ENCODE measurements around the gene ANTXRL.
A peak's percentile ranks its signal among the peaks of the same experiment; 100 is the strongest.
"Not testable (repeated sequence)": the region's sequence is repeated elsewhere in the genome, so short reads cannot be mapped to it uniquely, and the experiment has no call there.

ANTXRL gene

GRCh38 chr10:46254007-46254383 lies 32.8 kb upstream of the ANTXRL start:
- Histone ChIP-seq H2AFZ (ENCODE audit: low read depth, low read length) (no peak overlapping the region), H3K9me3 (ENCODE audit: insufficient read depth, low read length) (no peaks in the 10 kb centered on the region), H3K36me3 (replicated peaks; ENCODE audit: low read depth, low read length) (no peaks in the 10 kb centered on the region), H3K4me3 (ENCODE audit: low read length) (no peak overlapping the region), H3K9ac (ENCODE audit: low read length) (no peak overlapping the region), H3K79me2 (ENCODE audit: low read length) (no peaks in the 10 kb centered on the region), H3K4me1 (ENCODE audit: low read length) (no peaks in the 10 kb centered on the region), H3K4me2 (ENCODE audit: low read length) (no peak overlapping the region), H3K27me3 (ENCODE audit: low read depth, low read length) (no peaks in the 10 kb centered on the region), H3K27ac (ENCODE audit: low read length) (no peak overlapping the region), H4K20me1 (ENCODE audit: insufficient read depth, low read length) (no peaks in the 10 kb centered on the region)
- TF ChIP-seq CTCF (IDR thresholded peaks at IDR 0.05; ENCODE audit: low read depth, low read length) (no peak), EZH2phosphoT487 (IDR thresholded peaks at IDR 0.05; ENCODE audit: low read depth) (no peak)

- no peak overlapping the region for H2AFZ ChIP-seq (ENCODE audit: low read depth, low read length)
- H3K4me3 ChIP-seq (ENCODE audit: low read length) = no peak overlapping the region
- H4K20me1 ChIP-seq (ENCODE audit: insufficient read depth, low read length) = no peaks in the 10 kb centered on the region
- no peaks in the 10 kb centered on the region for H3K4me1 ChIP-seq (ENCODE audit: low read length)
- H3K27ac ChIP-seq (ENCODE audit: low read length) = no peak overlapping the region
- TF ChIP-seq CTCF (IDR thresholded peaks at IDR 0.05; ENCODE audit: low read depth, low read length) (no peak), EZH2phosphoT487 (IDR thresholded peaks at IDR 0.05; ENCODE audit: low read depth) (no peak)
- no peaks in the 10 kb centered on the region for H3K36me3 ChIP-seq (replicated peaks; ENCODE audit: low read depth, low read length)
- H3K4me2 ChIP-seq (ENCODE audit: low read length) = no peak overlapping the region
- no peaks in the 10 kb centered on the region for H3K9me3 ChIP-seq (ENCODE audit: insufficient read depth, low read length)
- no peak overlapping the region for H3K9ac ChIP-seq (ENCODE audit: low read length)
- no peaks in the 10 kb centered on the region for H3K79me2 ChIP-seq (ENCODE audit: low read length)
- no peaks in the 10 kb centered on the region for H3K27me3 ChIP-seq (ENCODE audit: low read depth, low read length)
Measured at GRCh38 chr10:46254467-46254866, 32.3 kb upstream of the ANTXRL start.

- H3K4me3 ChIP-seq (ENCODE audit: low read length); H3K36me3 ChIP-seq (replicated peaks; ENCODE audit: low read depth, low read length); H3K79me2 ChIP-seq (ENCODE audit: low read length); H3K9me3 ChIP-seq (ENCODE audit: insufficient read depth, low read length); H3K4me2 ChIP-seq (ENCODE audit: low read length); H3K9ac ChIP-seq (ENCODE audit: low read length); H3K27ac ChIP-seq (ENCODE audit: low read length); H4K20me1 ChIP-seq (ENCODE audit: insufficient read depth, low read length); H3K4me1 ChIP-seq (ENCODE audit: low read length); H3K27me3 ChIP-seq (ENCODE audit: low read depth, low read length); H2AFZ ChIP-seq (ENCODE audit: low read depth, low read length): not testable (repeated sequence)
Measured at GRCh38 chr10:46255210-46255609, 31.6 kb upstream of the ANTXRL start.

GRCh38 chr10:46255801-46256747 lies 30.7 kb upstream of the ANTXRL start:
- no peaks in the 10 kb centered on the region for H3K9me3 ChIP-seq (ENCODE audit: insufficient read depth, low read length)
- H3K27ac ChIP-seq (ENCODE audit: low read length) = no peak overlapping the region
- no peaks in the 10 kb centered on the region for H4K20me1 ChIP-seq (ENCODE audit: insufficient read depth, low read length)
- no peak overlapping the region for H3K9ac ChIP-seq (ENCODE audit: low read length)
- H3K4me1 ChIP-seq (ENCODE audit: low read length) = no peaks in the 10 kb centered on the region
- H3K4me2 ChIP-seq (ENCODE audit: low read length) = no peak overlapping the region
- no peaks in the 10 kb centered on the region for H3K27me3 ChIP-seq (ENCODE audit: low read depth, low read length)
- no peak overlapping the region for H3K4me3 ChIP-seq (ENCODE audit: low read length)
- no peaks in the 10 kb centered on the region for H3K79me2 ChIP-seq (ENCODE audit: low read length)
- no peak overlapping the region for H2AFZ ChIP-seq (ENCODE audit: low read depth, low read length)
- no peaks in the 10 kb centered on the region for H3K36me3 ChIP-seq (replicated peaks; ENCODE audit: low read depth, low read length)
- TF ChIP-seq EZH2phosphoT487 (IDR thresholded peaks at IDR 0.05; ENCODE audit: low read depth) (no peak), CTCF (IDR thresholded peaks at IDR 0.05; ENCODE audit: low read depth, low read length) (peak; percentile 47)
